CD8-positive, alpha-beta memory T cell (primary cell): ENCODE results near the gene SLC27A3. TPM values are rescaled to one million over a fixed set of nuclear protein-coding genes. Genes with fewer than 3 reads are reported as not detected.
A peak's percentile ranks its signal among the peaks of the same experiment; 100 is the strongest.
"Not testable (repeated sequence)": the region's sequence is repeated elsewhere in the genome, so short reads cannot be mapped to it uniquely, and the experiment has no call there.

Source experiments
- CTCF ChIA-PET: fragments of 350-600 bp; sonication (Branson Sonifier 250); formaldehyde crosslinking; loops from one replicate; lab custom pipeline; 2021; ENCODE audit warnings: antibody characterized with exemption; lab: Charles Lee
- POLR2A ChIA-PET: fragments of 350-600 bp; sonication (Branson Sonifier 250); formaldehyde crosslinking; loops from one replicate; lab custom pipeline; 2021; ENCODE audit warnings: antibody characterized with exemption; lab: Charles Lee
- DNase-seq, 5 donors: peaks; one replicate each; pipeline versions ENCODE4 v3.0.0 to v3.0.0-alpha.2; 2020 to 2022; ENCODE audit warnings: mixed read lengths in 1 of 5
- H3K27ac ChIP-seq: one replicate; pipeline ENCODE4 v1.7.0; 2013; ENCODE audit warnings: low read depth, mild to moderate bottlenecking, low read length, moderate library complexity
- H3K27me3 ChIP-seq: 2 replicates; pipeline ENCODE4 v1.7.0; 2013; ENCODE audit warnings: low read length, mild to moderate bottlenecking; ENCODE audit not compliant: insufficient read depth, poor library complexity, severe bottlenecking
- H3K36me3 ChIP-seq: 2 replicates; pipeline ENCODE4 v1.7.0; 2013; ENCODE audit warnings: mild to moderate bottlenecking, low read length, moderate library complexity; ENCODE audit not compliant: insufficient read depth
- H3K4me1 ChIP-seq: 2 replicates; pipeline ENCODE4 v1.7.0; 2013; ENCODE audit warnings: mild to moderate bottlenecking, low read length, moderate library complexity; ENCODE audit not compliant: insufficient read depth
- H3K4me3 ChIP-seq: 2 replicates; pipeline ENCODE4 v1.7.0; 2013; ENCODE audit warnings: mild to moderate bottlenecking, low read length
- H3K9me3 ChIP-seq: 2 replicates; pipeline ENCODE4 v1.7.0; 2013; ENCODE audit warnings: mild to moderate bottlenecking, low read length
- H3K27ac Mint-ChIP-seq, 8 donors: one replicate each; pipeline ENCODE4 v1.8.0; 2020 to 2021; ENCODE audit warnings: mixed read lengths in 8 of 8, mild to moderate bottlenecking in 6 of 8, inconsistent platforms in 3 of 8, moderate library complexity in 3 of 8
- H3K27me3 Mint-ChIP-seq, 2 donors: one replicate each; pipeline ENCODE4 v1.8.0; 2020 to 2021; ENCODE audit warnings: mixed read lengths in 2 of 2, mild to moderate bottlenecking in 1 of 2, moderate library complexity in 1 of 2
- H3K36me3 Mint-ChIP-seq, 3 donors: one replicate each; pipeline ENCODE4 v1.8.0; 2020 to 2021; ENCODE audit warnings: mixed read lengths in 3 of 3, inconsistent platforms in 1 of 3, mild to moderate bottlenecking in 1 of 3
- H3K4me1 Mint-ChIP-seq, 3 donors: one replicate each; pipeline ENCODE4 v1.8.0; 2020 to 2021; ENCODE audit warnings: mixed read lengths in 3 of 3, inconsistent platforms in 1 of 3, mild to moderate bottlenecking in 1 of 3
- H3K4me3 Mint-ChIP-seq, 7 donors: one replicate each; pipeline ENCODE4 v1.8.0; 2020 to 2021; ENCODE audit warnings: mixed read lengths in 7 of 7, mild to moderate bottlenecking in 6 of 7, moderate library complexity in 4 of 7, inconsistent platforms in 2 of 7
- H3K9me3 Mint-ChIP-seq, 5 donors: one replicate each; pipeline ENCODE4 v1.8.0; 2020 to 2022; ENCODE audit warnings: mixed read lengths in 5 of 5, mild to moderate bottlenecking in 3 of 5, moderate library complexity in 2 of 5, inconsistent platforms in 1 of 5
- polyA plus RNA-seq: library from polyadenylated mRNA; unstranded; fragments of 300-500 nt; fragmentation: Illumina TruSeq; gene quantifications from one replicate; pipeline ENCODE4 v1.2.3, GENCODE V29; 2021
- total RNA-seq, 2 experiments: library from RNA; stranded (reverse); gene quantifications; one replicate each; pipeline ENCODE4 v1.2.3, GENCODE V29; 2021

The SLC27A3 gene
- total and polyA plus RNA-seq, 3 experiments from 2014 or later = 9.9 to 29.3 (median 11.3) TPM

GRCh38 chr1:153766663-153767062 is 8.5 kb upstream of the SLC27A3 start:
- H3K9me3 Mint-ChIP-seq, H3K27me3 Mint-ChIP-seq, H3K4me1 Mint-ChIP-seq, H3K4me3 Mint-ChIP-seq, H3K4me1 ChIP-seq, H3K27ac Mint-ChIP-seq, H3K27me3 ChIP-seq, H3K4me3 ChIP-seq, H3K27ac ChIP-seq, DNase-seq, H3K9me3 ChIP-seq: not testable (repeated sequence)
- peaks cover 37% of the 10 kb centered on the region for H3K36me3 ChIP-seq
- peaks cover 0 to 84% (median 14%) of the 10 kb centered on the region in 3 donors for H3K36me3 Mint-ChIP-seq
- CTCF ChIA-PET = interaction anchor here (0.6 to 1.0 kb wide), 2 partner anchors 44 to 227 kb away, joined by 3 read pairs; no protein-coding TSS in a partner anchor
- POLR2A ChIA-PET = interaction anchor here (0.7 kb wide), 1 partner anchor 19 kb away, joined by 5 read pairs; no protein-coding TSS in a partner anchor

GRCh38 chr1:153767519-153767918 is 7.7 kb upstream of the SLC27A3 start:
- POLR2A ChIA-PET = no interaction called here
- Mint-ChIP-seq H3K4me1 (no peaks in the 10 kb centered on the region), H3K27ac (peak overlapping the region in 1 of 8 donors; percentile 21), H3K27me3 (no peaks in the 10 kb centered on the region), H3K9me3 (no peaks in the 10 kb centered on the region), H3K36me3 (peaks cover 0 to 81% (median 12%) of the 10 kb centered on the region in 3 donors), H3K4me3 (no peak overlapping the region)
- Histone ChIP-seq H3K27me3 (no peaks in the 10 kb centered on the region), H3K36me3 (peaks cover 33% of the 10 kb centered on the region), H3K9me3 (no peaks in the 10 kb centered on the region), H3K27ac (no peak overlapping the region), H3K4me1 (no peaks in the 10 kb centered on the region), H3K4me3 (no peak overlapping the region)
- DNase-seq = no peak
- CTCF ChIA-PET = interaction anchor here (0.5 to 1.0 kb wide), 2 partner anchors 45 to 178 kb away, joined by 3 read pairs; no protein-coding TSS in a partner anchor

- Mint-ChIP-seq H3K9me3 (no peaks in the 10 kb centered on the region), H3K4me3 (no peak overlapping the region), H3K27me3 (no peaks in the 10 kb centered on the region), H3K27ac (peak overlapping the region in 2 of 8 donors; percentile 63 to 83), H3K36me3 (peaks cover 0 to 80% (median 10%) of the 10 kb centered on the region in 3 donors), H3K4me1 (peaks cover 2 to 3% (median 3%) of the 10 kb centered on the region in 3 donors)
- DNase-seq = no peak
- CTCF ChIA-PET = no interaction called here
- POLR2A ChIA-PET = no interaction called here
- Histone ChIP-seq H3K9me3 (no peaks in the 10 kb centered on the region), H3K27ac (no peak overlapping the region), H3K4me3 (no peak overlapping the region), H3K27me3 (no peaks in the 10 kb centered on the region), H3K4me1 (no peaks in the 10 kb centered on the region), H3K36me3 (peaks cover 26% of the 10 kb centered on the region)
Observed at GRCh38 chr1:153768316-153769181, 6.7 kb upstream of the SLC27A3 start.

GRCh38 chr1:153769221-153769620 is 6.0 kb upstream of the SLC27A3 start:
- Mint-ChIP-seq H3K27ac (peak overlapping the region in 3 of 8 donors; percentile 32 to 63 (median 47)), H3K4me3 (no peak overlapping the region), H3K36me3 (peaks cover 0 to 75% (median 10%) of the 10 kb centered on the region in 3 donors), H3K9me3 (no peaks in the 10 kb centered on the region), H3K27me3 (no peaks in the 10 kb centered on the region), H3K4me1 (peaks cover 9 to 10% (median 10%) of the 10 kb centered on the region in 3 donors)
- no peak for DNase-seq
- CTCF ChIA-PET = no interaction called here
- Histone ChIP-seq H3K27ac (no peak overlapping the region), H3K4me1 (peaks cover 3% of the 10 kb centered on the region), H3K4me3 (no peak overlapping the region), H3K27me3 (no peaks in the 10 kb centered on the region), H3K36me3 (peaks cover 20% of the 10 kb centered on the region), H3K9me3 (no peaks in the 10 kb centered on the region)
- POLR2A ChIA-PET = no interaction called here

GRCh38 chr1:153770797-153771196 is 4.4 kb upstream of the SLC27A3 start:
- peak overlapping the region in 1 of 8 donors; percentile 26 for H3K27ac Mint-ChIP-seq
- Histone ChIP-seq H3K9me3 (no peaks in the 10 kb centered on the region), H3K27me3 (no peaks in the 10 kb centered on the region), H3K4me1 (peaks cover 11% of the 10 kb centered on the region), H3K36me3 (peaks cover 20% of the 10 kb centered on the region), H3K27ac (no peak overlapping the region), H3K4me3 (no peak overlapping the region)
- ChIA-PET POLR2A (interaction anchor here (0.6 kb wide), 1 partner anchor 36 kb away, joined by 4 read pairs; no protein-coding TSS in a partner anchor), CTCF (no interaction called here)
- H3K4me1 Mint-ChIP-seq = peaks cover 18 to 21% (median 19%) of the 10 kb centered on the region in 3 donors
- DNase-seq = no peak
- no peaks in the 10 kb centered on the region for H3K27me3 Mint-ChIP-seq
- no peak overlapping the region for H3K4me3 Mint-ChIP-seq
- peaks cover 0 to 63% (median 10%) of the 10 kb centered on the region in 3 donors for H3K36me3 Mint-ChIP-seq
- no peaks in the 10 kb centered on the region for H3K9me3 Mint-ChIP-seq

- Histone ChIP-seq H3K27me3 (no peaks in the 10 kb centered on the region), H3K27ac (no peak overlapping the region), H3K36me3 (peaks cover 20% of the 10 kb centered on the region), H3K4me1 (peaks cover 14% of the 10 kb centered on the region), H3K9me3 (no peaks in the 10 kb centered on the region), H3K4me3 (no peak overlapping the region)
- POLR2A ChIA-PET = no interaction called here
- DNase-seq = no peak
- CTCF ChIA-PET = no interaction called here
- H3K36me3 Mint-ChIP-seq = peaks cover 0 to 60% (median 10%) of the 10 kb centered on the region in 3 donors
- H3K9me3 Mint-ChIP-seq = no peaks in the 10 kb centered on the region
- no peak overlapping the region for H3K27ac Mint-ChIP-seq
- no peak overlapping the region for H3K4me3 Mint-ChIP-seq
- no peaks in the 10 kb centered on the region for H3K27me3 Mint-ChIP-seq
- peaks cover 21 to 24% (median 21%) of the 10 kb centered on the region in 3 donors for H3K4me1 Mint-ChIP-seq
Observed at GRCh38 chr1:153771261-153771660, 3.9 kb upstream of the SLC27A3 start.

GRCh38 chr1:153771841-153772593 is 3.2 kb upstream of the SLC27A3 start:
- H3K36me3 Mint-ChIP-seq = peaks cover 0 to 54% (median 9%) of the 10 kb centered on the region in 3 donors
- DNase-seq = no peak
- no peaks in the 10 kb centered on the region for H3K9me3 ChIP-seq
- H3K27me3 Mint-ChIP-seq = no peaks in the 10 kb centered on the region
- ChIA-PET CTCF (interaction anchor here (1.3 to 1.4 kb wide), 2 partner anchors 95 to 213 kb away, joined by 3 read pairs; no protein-coding TSS in a partner anchor), POLR2A (interaction anchor here (1.0 kb wide), 1 partner anchor 8 kb away, joined by 3 read pairs; no protein-coding TSS in a partner anchor)
- no peak overlapping the region for H3K27ac ChIP-seq
- H3K9me3 Mint-ChIP-seq = no peaks in the 10 kb centered on the region
- H3K4me1 Mint-ChIP-seq = peaks cover 27 to 32% (median 29%) of the 10 kb centered on the region in 3 donors
- peaks cover 18% of the 10 kb centered on the region for H3K36me3 ChIP-seq
- H3K4me3 ChIP-seq = no peak overlapping the region
- peak overlapping the region in 2 of 8 donors; percentile 76 to 91 for H3K27ac Mint-ChIP-seq
- H3K4me1 ChIP-seq = peaks cover 19% of the 10 kb centered on the region
- H3K27me3 ChIP-seq = no peaks in the 10 kb centered on the region
- no peak overlapping the region for H3K4me3 Mint-ChIP-seq
